Loucy (cell line): Measurements from ENCODE around the gene ANKFY1.

Experiments
- H2AFZ ChIP-seq: fragments of 200-600 bp; sonication (generic); 2 replicates; pipeline ENCODE4 v1.6.0; 2016; ENCODE audit warnings: antibody characterized with exemption, mild to moderate bottlenecking, low read length, moderate library complexity
- H3F3A ChIP-seq: fragments of 200-600 bp; 2 replicates; pipeline ENCODE4 v1.6.0; 2016; ENCODE audit warnings: antibody characterized with exemption, low read depth, mild to moderate bottlenecking
- H3K27me3 ChIP-seq: fragments of 200-600 bp; sonication (generic); 2 replicates; pipeline ENCODE4 v1.6.1; 2014; ENCODE audit warnings: low read length, mild to moderate bottlenecking; ENCODE audit not compliant: insufficient read depth, poor library complexity, severe bottlenecking
- H3K36me3 ChIP-seq: fragments of 200-600 bp; sonication (generic); 2 replicates; pipeline ENCODE4 v1.6.1; 2016; ENCODE audit warnings: low read length; ENCODE audit not compliant: insufficient read depth
- H3K4me1 ChIP-seq: fragments of 200-600 bp; sonication (generic); 2 replicates; pipeline ENCODE4 v1.5.1; 2014; ENCODE audit warnings: low read length, mild to moderate bottlenecking; ENCODE audit not compliant: insufficient read depth, poor library complexity, severe bottlenecking
- H3K4me2 ChIP-seq: fragments of 200-600 bp; sonication (generic); 2 replicates; pipeline ENCODE4 v1.6.0; 2014; ENCODE audit warnings: antibody characterized with exemption, low read length, low read depth, mild to moderate bottlenecking; ENCODE audit not compliant: poor library complexity, severe bottlenecking
- H3K4me3 ChIP-seq: fragments of 200-600 bp; sonication (generic); 2 replicates; pipeline ENCODE4 v1.5.1; 2014; ENCODE audit warnings: low read length, mild to moderate bottlenecking, mixed read lengths; ENCODE audit not compliant: poor library complexity, severe bottlenecking
- H3K79me2 ChIP-seq: fragments of 200-600 bp; sonication (generic); 2 replicates; pipeline ENCODE4 v1.6.1; 2014; ENCODE audit warnings: low read length; ENCODE audit not compliant: insufficient read depth
- H3K9ac ChIP-seq: fragments of 200-600 bp; sonication (generic); 2 replicates; pipeline ENCODE4 v1.6.0; 2014; ENCODE audit warnings: mild to moderate bottlenecking, low read depth, low read length, moderate library complexity; ENCODE audit not compliant: poor library complexity, severe bottlenecking
- H3K9me2 ChIP-seq: fragments of 200-600 bp; sonication (generic); replicated peaks from 2 replicates; pipeline ENCODE4 v1.6.1; 2016; ENCODE audit warnings: low read depth, low read length, mixed read lengths
- H3K9me3 ChIP-seq: fragments of 200-600 bp; sonication (generic); 2 replicates; pipeline ENCODE4 v1.6.1; 2014; ENCODE audit warnings: mild to moderate bottlenecking, antibody characterized with exemption, low read length, low read depth; ENCODE audit not compliant: insufficient read depth
- H4K20me1 ChIP-seq: fragments of 200-600 bp; sonication (generic); 2 replicates; pipeline ENCODE4 v1.6.0; 2014; ENCODE audit warnings: antibody characterized with exemption, low read length, mild to moderate bottlenecking; ENCODE audit not compliant: insufficient read depth, poor library complexity, severe bottlenecking
- CTCF ChIP-seq: fragments of 200-600 bp; sonication (generic); conservative IDR thresholded peaks from 2 replicates; pipeline ENCODE4 v1.5.1; 2014; ENCODE audit warnings: mild to moderate bottlenecking, antibody characterized with exemption, low read length
- EZH2phosphoT487 ChIP-seq: fragments of 200-600 bp; IDR thresholded peaks from 2 replicates; pipeline ENCODE4 v1.6.1; 2018; ENCODE audit warnings: antibody characterized with exemption, mild to moderate bottlenecking, moderate library complexity, borderline replicate concordance

The ANKFY1 gene

GRCh38 chr17:4262703-4263102, 1.1 kb downstream of the ANKFY1 start:
- no peaks in the 10 kb centered on the region; the same call in 1 of the 2 replicates for H3K9me3 ChIP-seq
- H3K4me3 ChIP-seq = peak overlapping the region; percentile 91
- H3K36me3 ChIP-seq = peaks cover 7% of the 10 kb centered on the region; the same call in 1 of the 2 replicates
- no peaks in the 10 kb centered on the region; the same call in 1 of the 2 replicates for H3F3A ChIP-seq
- no peak overlapping the region for H2AFZ ChIP-seq
- H3K4me1 ChIP-seq = peaks cover 22% of the 10 kb centered on the region
- no peak for TF ChIP-seq CTCF
- no peak for TF ChIP-seq EZH2phosphoT487
- H3K4me2 ChIP-seq = peak overlapping the region; percentile 100
- H3K9me2 ChIP-seq = no peaks in the 10 kb centered on the region
- H4K20me1 ChIP-seq = peaks cover 27% of the 10 kb centered on the region
- no peaks in the 10 kb centered on the region for H3K27me3 ChIP-seq
- peaks cover 66% of the 10 kb centered on the region for H3K79me2 ChIP-seq
- H3K9ac ChIP-seq = peak overlapping the region; percentile 90

GRCh38 chr17:4261452-4261851, 2.3 kb downstream of the ANKFY1 start:
- H2AFZ ChIP-seq = no peak overlapping the region
- no peaks in the 10 kb centered on the region for H3K36me3 ChIP-seq
- H3K4me2 ChIP-seq = peak overlapping the region; percentile 100
- TF ChIP-seq CTCF (no peak), EZH2phosphoT487 (no peak)
- H3K9me3 ChIP-seq = no peaks in the 10 kb centered on the region; the same call in 1 of the 2 replicates
- no peaks in the 10 kb centered on the region for H3K27me3 ChIP-seq
- peaks cover 27% of the 10 kb centered on the region for H4K20me1 ChIP-seq
- peak overlapping the region; percentile 91 for H3K4me3 ChIP-seq
- no peaks in the 10 kb centered on the region for H3K9me2 ChIP-seq
- H3F3A ChIP-seq = no peaks in the 10 kb centered on the region; the same call in 1 of the 2 replicates
- peak overlapping the region; percentile 61 for H3K9ac ChIP-seq
- peaks cover 78% of the 10 kb centered on the region for H3K79me2 ChIP-seq
- H3K4me1 ChIP-seq = peaks cover 22% of the 10 kb centered on the region

GRCh38 chr17:4258867-4259266, 4.9 kb downstream of the ANKFY1 start:
- TF ChIP-seq EZH2phosphoT487 (no peak), CTCF (no peak)
- no peaks in the 10 kb centered on the region for H3F3A ChIP-seq

More at GRCh38 chr17:4258867-4259266, 4.9 kb downstream of the ANKFY1 start:
- Histone ChIP-seq H3K4me2 (no peak overlapping the region), H3K36me3 (no peaks in the 10 kb centered on the region), H3K9me2 (no peaks in the 10 kb centered on the region), H3K79me2 (peaks cover 92% of the 10 kb centered on the region), H3K9me3 (no peaks in the 10 kb centered on the region; the same call in 1 of the 2 replicates), H3K9ac (no peak overlapping the region), H2AFZ (no peak overlapping the region), H3K4me3 (no peak overlapping the region), H4K20me1 (peaks cover 30% of the 10 kb centered on the region), H3K4me1 (peaks cover 16% of the 10 kb centered on the region), H3K27me3 (no peaks in the 10 kb centered on the region)
